ENCODE measurements around the gene TMOD1.
"Not testable (repeated sequence)": the region's sequence is repeated elsewhere in the genome, so short reads cannot be mapped to it uniquely, and the experiment has no call there.

Gene TMOD1

DNA sequence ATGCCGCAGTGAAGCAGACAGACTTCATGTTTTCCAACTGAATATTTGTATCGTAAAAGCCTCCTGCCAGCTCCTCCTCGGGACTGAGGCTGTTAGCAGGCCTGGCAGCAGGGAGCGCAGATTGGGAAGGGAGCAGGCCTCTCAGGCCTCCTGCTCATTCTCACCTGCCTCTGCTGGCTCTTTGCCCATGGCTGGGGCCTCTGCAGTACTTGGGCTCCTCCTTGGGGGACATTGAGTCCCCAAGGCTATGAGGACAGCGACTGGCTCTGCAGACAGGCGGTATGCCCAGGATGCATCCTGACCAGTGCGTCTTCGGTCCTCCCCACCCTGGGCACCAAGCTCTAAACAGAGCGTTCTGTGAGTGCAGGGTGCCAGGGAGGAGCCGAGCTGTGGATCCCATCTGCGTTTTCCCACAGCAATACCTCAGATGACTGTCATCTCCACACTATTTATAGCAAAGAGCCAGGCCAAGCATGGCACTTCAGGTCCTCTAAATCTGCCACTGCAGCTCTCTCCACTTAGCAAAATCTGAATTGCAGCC is 93.0 kb downstream of the TMOD1 start:
- DNase-seq (ENCODE audit: low spot score), result no peak

DNA sequence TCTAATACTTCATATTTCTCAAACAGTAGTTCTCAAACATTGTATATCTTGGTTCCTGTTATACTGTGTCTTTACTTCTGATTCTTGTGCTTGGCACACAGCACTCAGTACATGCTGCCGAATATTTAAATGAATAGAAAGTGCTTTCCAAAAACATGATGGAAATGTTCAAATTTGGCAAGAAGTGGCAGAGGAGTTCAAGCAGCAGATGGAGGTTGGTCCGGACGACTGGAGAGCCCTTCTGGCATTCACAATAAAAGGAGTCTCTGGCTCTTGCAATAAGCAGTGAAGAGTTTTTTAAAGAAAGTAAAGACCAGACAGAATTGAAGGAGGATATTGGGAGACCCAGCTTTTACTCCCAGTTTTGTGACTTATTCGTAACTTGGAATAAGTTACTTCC is 95.4 kb downstream of the TMOD1 start:
- no peak for DNase-seq (ENCODE audit: low spot score)

DNA sequence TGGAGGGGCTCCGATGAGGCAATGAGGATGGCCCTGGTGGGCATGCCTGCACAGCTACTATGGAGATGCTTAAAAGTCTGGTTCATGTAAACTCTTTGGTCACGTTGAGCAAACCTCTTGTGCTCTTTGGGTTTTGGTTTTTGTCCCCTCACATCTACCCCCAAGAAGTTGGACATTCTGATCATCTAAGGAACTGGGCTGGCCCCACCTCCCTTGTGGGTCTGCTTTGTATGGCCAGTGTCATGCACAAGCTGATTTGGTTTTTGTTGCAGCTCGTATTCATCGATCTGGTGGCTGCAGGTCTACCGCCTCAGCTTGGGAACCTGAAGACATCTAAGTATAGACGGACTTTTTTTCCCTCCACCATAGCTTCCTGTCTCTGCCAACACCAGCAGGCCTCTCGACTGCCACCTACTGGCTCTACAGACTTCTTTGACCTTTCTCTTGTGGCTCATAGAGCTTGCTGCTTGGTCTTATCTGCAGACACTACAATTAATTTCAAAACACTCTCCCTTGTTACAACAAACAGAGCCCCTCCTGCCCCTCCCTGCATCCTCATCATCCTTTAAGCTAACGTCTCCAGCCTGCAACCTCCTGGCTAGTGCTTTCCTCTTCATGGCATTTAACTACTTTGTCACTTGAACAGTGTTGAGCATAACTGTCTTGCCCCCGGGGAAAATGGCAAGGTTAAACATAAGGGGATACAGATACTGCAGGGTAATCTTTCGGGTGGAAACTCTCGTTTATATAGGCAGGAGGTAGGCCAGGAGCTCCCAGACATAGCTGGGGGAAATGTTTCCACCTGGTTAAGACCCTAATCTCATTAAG is 97.2 kb downstream of the TMOD1 start:
- DNase-seq (ENCODE audit: low spot score), result peak; percentile 84

DNA sequence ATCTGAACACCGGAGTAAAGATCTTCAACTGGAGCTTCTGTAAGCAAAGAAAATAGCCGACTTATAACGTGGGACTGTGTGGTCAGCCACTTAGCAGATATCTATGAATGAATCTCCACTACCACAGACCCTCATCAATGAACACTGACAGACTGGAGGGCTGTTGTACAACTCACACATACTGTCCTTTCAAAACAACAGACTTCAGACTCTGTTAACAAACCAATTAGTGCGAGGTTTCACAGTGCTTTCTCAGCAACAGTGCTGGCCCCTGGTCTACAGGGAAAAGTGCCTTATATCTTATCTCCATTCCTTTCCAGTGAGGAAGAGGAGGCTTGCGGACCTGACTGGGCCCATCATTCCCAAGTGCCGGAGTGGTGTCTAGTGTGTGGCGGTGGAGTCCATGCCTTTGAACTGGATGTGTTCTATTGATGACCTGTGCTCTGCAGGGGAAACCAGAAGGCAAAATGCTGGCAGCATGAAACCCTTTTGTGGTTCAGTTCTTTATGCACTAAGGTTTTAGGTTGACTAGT is 97.9 kb downstream of the TMOD1 start:
- DNase-seq (ENCODE audit: low spot score), result no peak

DNA sequence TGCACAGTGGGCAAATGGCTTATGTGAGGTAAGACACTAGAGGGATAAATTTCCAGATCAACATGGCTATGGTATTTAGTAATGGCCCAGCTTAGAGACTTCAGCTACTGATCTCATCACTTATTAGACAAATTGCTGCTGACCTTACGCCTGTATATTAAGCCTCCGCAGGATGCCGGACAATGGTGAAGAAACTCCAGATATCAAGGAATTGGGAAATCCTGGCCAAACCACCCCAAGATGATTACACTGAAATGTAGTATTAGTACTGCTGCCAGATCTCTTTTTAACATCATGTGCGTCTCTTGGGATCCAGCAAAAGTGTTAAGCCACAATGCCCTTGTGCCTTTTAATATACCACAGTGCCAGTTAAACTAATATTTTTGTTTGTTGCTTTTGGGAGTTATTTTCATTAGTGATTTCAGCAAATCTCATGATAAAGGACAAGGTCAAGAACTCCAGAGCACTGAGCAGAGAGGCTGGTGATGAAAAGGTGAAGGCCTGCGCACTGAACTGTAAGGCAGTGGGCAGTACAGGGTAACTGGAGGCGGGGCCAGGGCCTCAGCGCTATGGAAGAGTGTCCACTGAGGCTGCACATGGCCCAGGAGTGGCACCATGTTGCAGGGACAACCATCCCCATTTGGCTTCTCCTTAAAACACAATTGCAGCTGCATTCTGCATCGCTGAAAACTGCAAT is 99.2 kb downstream of the TMOD1 start:
- no peak for DNase-seq (ENCODE audit: low spot score)

DNA sequence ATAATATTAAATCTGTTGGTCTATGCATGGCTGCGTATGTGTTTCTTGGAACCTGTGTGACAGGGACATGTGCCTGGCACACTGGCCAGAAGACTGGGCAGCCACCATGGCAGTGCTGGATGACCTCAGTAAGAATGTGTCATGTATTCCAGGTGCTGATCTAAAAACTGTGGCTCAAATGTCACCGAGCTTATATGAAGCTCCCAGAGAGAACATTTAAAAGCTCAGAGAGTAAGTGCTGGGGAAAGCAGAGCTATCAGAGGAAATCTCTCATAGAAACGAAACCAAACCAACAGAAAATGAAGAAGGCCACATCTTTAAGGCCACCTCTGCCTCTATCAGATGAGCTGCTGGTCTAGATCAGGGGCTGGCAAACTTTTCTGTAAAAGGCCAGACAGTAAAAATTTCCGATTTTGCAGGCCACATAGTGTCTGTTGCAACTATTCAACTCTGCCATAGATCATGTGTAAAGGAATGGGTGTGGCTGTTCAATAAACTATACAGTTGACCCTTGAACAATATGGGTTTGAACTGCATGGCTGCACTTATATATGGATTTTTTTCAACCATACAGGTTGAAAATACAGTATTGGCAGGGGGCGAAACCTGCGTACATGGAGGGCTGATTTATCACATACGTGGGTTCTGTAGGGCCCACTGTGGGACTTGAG is 99.9 kb downstream of the TMOD1 start:
- no peak for DNase-seq (ENCODE audit: low spot score)

DNA sequence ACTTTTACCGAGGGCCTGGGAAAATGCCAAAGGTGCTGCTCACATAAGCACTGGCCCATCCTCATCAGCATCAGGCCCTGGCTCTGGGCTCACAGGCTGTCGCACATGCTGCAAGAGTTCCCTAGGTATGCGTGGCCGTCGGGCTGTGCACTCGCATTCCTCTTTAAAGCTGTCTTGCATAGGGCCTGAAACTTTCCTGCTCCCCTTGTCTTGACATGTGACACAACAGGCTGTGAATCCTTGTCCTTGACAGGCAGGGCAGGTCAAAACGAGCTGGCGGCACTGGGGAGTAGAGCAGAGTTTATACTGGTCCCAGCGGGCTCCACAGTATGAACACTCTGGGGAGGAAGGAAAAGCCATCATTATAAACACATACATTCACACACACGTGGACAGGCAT is 101.0 kb downstream of the TMOD1 start:
- DNase-seq (ENCODE audit: low spot score), result no peak

DNA sequence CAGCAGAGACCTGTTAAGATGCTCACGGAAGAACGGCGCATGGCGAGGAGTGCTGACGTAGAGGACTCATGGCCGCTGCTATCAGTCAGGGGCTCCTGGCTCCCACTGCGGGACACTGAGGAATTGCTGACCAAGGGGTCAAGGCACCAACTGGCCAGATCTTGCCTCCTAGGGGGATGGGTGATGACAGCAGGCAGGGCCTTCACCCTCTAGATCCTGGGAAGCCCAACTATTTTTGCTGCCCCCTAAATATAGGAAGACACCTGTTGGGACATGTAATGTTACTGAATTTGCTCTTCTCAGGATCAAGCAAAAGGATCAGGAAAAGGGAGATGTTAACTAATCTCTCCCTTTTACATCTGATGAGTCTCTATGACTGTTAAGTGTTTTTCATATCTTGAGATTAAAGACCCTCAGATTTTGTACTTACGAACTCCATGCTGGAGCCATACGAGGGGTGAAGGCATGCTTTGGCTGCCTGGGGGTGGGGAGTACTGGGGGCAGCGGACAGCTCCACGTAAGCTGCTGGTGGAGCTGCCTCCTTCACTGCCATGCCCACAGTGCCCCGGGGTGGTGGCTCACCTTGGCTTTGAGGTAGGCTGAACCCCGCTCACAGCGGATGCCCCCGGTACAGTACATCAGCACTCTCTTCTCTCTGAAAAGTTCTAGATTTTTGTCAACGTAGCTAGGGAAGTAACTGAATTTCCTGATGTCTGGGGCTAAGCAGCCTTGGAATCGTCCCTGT is 103.6 kb downstream of the TMOD1 start:
- no peak for DNase-seq (ENCODE audit: low spot score)

DNA sequence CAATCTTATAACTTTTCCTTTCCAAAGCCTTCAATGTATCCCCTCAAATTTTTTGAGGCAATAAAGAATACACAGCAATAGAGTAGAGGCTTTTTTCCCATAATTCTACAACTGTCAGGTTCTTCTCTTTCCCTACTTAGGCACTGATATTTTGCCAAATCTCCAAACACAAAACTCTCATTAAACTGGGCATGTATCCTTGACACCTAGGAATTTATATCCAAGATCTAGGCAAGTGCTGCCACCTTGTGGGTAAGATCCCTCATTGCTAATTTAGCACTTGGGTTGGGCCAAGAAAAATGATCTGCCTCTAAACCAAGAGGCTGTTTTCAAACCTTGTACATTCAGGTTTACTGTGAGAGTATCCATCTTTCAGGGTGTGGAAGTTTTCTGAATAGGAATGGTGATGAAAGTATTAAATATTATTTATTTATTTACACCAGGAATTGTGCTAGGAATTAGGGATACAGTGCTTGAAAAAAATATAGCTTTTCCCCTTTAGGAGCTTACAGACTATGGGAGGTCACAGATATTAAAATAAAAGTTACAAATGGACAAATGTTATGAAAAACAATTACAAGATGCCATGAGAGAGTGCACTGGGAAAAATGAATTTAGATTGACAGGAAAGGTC is 114.1 kb downstream of the TMOD1 start:
- DNase-seq (ENCODE audit: low spot score), result peak; percentile 50

DNA sequence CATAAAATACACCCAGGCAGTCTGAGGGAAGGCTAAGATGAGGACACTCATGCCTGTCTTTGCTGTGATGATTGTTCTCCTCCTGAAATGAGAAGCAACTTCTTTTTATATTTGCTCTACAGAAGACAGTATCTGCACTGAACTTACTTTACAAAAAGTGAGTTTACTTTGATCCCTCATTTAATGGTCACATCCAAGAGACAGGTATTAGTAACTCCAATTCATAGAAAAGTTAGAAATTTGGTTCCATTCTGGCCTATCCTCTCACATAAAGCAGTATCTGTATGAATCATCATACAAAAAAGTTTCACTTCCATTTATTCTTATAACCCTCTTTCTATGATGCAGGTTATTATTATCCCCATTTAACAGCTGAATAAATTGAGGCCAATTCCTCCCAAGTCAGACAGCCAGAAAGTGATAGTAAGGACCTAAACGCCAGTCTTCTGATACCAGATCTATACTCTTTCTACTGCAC is 116.5 kb downstream of the TMOD1 start:
- no peak for DNase-seq (ENCODE audit: low spot score)

DNA sequence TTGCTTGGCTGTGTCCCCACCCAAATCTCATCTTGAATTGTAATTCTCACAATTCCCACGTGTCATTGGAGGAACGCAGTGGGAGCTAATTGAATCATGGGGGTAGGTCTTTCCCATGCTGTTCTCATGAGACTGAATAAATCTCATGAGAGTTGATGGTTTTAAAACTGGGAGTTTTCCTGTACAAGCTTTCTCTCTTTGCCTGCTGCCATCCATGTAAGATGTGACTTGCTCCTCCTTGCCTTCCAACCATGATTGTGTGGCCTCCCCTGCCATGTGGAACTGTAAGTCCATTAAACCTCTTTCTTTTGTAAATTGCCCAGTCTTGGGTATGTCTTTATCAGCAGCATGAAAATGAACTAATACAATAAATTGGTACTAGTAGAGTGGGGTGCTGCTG is 118.6 kb downstream of the TMOD1 start:
- DNase-seq (ENCODE audit: low spot score), result not testable (repeated sequence)

DNA sequence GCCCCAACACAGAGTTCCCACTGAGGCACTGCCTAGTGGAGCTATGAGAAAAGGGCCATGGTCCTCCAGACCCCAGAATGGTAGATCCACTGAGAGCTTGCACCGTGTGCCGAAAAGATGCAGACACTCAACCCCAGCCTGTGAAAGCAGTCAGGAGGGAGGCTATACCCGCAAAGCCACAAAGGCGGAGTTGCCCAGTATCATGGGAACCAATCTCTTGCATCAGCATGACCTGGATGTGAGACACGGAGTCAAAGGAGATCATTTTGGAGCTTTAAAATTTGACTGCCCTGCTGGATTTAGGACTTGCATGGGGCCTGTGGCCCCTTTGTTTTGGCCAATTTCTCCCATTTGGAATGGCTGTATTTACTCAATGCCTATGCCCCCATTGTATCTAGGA is 121.0 kb downstream of the TMOD1 start:
- DNase-seq (ENCODE audit: low spot score), result not testable (repeated sequence)

DNA sequence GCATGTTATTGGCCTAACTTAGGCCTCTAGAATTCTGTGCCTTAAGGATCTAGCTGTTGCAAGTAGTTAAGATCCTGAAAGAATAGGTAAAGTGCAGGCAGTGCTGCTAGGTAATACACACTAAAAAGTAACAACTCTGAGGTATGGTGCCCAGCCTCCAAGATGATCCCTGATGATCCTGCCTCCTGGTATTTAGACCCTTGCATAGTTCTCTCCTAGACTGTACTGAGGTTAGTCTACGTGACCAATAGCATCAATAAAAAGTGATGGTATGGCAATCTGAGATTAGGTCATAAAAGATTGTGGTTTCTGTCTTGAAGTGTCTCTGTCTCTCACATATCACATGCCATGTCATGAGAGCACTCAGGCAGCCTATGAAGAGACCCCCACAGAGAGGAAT is 122.5 kb downstream of the TMOD1 start:
- no peak for DNase-seq (ENCODE audit: low spot score)

DNA sequence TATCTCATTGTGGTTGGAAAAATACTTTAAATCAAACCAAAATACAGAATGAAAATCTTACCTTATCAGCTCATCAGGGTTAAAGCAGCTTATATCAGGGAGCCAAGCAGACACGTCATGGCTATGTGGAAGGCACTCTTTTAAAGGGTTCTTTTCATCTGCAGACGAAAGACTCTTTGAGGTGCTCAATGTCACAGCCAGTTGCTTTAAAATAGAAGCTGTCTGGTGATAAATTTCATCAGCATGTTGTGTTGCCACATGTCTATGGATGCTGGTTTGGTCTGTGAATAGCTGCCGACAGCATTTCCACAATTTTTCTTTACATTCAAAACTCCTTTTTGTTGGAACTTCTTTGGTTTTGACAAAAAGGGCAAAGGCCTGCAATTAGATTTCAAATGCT is 124.2 kb downstream of the TMOD1 start:
- no peak for DNase-seq (ENCODE audit: low spot score)

DNA sequence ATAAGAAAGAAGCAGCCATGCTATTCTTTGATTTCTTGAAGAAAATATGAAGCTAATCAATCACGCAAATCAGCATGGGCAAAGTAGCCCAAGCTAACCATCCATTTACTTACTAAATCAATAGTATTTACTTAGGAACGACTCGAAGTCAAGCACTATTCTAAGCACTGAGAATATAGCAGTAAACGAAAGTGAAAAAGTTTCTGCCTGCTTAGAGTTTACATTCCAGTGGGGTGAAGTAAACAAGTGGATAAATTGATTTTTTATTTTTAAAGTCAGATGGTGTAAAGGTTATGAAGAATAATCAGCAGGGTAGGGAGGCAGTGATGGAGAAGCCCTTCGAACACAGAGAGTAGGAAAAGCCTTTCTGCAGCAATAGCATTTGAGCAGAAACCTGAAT is 126.2 kb downstream of the TMOD1 start:
- DNase-seq (ENCODE audit: low spot score), result no peak

DNA sequence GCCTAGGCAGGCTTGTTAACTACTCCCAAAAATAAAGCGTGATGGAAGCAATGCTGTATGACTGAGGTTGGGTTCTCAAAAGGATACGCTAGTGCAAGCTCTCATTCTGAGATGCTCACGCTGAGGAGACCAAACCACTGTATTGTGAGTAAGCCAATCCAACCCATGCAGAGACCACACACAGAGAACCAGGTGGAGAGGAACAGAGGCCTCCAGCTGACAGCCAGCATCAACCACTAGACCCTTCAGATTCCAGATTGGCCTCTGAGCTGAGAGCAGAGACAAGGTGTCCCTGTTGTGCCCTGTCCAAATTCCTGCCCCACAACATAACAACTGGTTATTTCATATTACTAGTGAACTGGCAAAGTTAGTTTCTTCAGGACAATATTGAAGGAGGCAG is 127.2 kb downstream of the TMOD1 start:
- DNase-seq (ENCODE audit: low spot score), result no peak

DNA sequence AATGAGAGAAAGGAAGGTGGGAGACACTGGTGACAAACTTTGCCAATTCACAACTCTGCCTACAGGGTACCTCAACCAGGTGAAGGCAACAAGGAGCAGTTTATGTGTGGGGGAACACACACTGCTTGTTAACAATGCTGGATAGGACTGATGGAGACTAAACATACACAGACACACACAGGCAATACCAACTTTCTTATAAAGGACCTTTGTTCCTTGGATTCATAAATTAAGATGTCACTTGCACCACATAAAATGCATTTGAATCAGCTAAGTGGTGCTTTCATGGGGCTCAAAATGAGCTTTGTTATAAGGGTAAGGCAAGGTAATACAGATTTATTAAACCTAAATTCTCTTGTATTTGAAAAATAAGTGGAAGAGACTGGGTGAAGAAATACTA is 127.7 kb downstream of the TMOD1 start:
- no peak for DNase-seq (ENCODE audit: low spot score)

DNA sequence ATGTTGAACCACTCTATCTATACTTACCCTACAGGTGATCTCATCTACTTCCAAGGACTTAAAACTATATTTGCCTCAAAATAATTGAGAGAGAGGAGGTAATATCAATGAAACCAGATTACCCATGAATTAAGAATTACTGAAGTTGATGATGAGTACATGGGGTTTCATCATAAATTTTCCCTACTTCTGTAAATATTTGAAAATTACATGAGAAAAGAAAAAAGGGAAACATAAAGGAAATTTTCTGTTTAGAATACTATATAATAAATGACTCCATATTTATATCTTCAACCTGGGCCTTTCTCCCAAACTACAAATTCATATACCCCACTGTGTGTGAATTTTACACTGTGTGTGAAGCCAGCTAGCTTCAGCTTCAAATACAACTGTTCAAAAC is 129.1 kb downstream of the TMOD1 start:
- DNase-seq (ENCODE audit: low spot score), result no peak

DNA sequence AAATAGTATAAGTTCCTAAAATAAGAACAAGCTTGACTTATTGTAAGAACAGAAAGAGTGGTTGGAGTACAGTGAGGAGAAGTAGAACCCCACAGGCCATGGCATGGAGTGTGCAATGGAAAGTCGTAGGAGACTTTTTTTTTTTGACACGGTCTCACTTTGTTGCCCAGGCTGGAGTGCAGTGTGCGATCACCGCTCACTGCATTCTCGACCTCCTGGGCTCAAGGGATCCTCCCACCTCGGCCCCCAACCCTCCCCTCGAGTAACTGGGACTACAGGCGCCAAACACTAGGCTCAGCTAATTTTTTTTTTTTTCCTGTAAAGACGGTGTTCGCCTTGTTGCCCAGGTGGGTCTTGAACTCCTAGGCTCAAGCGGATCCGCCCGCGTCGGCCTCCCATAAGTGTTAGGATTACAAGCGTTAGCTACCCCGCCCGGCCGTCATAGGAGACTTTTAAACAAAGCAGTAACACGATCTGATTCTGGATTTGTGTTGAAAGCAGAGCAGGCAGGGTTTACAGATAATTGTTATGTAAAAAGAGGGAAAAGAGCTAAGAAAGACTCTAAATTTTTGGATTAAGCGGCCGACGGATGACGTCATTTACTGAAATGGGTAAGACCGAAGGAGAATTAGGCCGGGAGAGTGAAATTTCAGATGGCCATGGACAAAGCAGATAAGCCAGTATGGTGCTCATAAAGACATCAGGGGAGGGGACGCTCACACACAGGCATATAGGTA is 130.9 kb downstream of the TMOD1 start:
- peak; percentile 13 for DNase-seq (ENCODE audit: low spot score)
